ENCODE results near the gene SMAD6. TPM values are rescaled to one million over a fixed set of nuclear protein-coding genes. Genes with fewer than 3 reads are reported as not detected.

The SMAD6 gene
- total RNA-seq, 6 experiments from 2014 or later, result 10.2 to 18.1 (median 16.4) TPM

- TF ChIP-seq CTCF (IDR thresholded peaks at IDR 0.05), result no peak
- Mint-ChIP-seq H3K4me1 (ENCODE audit: low read depth) (peaks cover 74% of the 10 kb centered on the region), H3K4me3 (no peak overlapping the region), H3K27me3 (ENCODE audit: insufficient read depth) (peaks cover 4% of the 10 kb centered on the region), H3K36me3 (ENCODE audit: low read depth) (peaks cover 46% of the 10 kb centered on the region), H3K9me3 (no peaks in the 10 kb centered on the region), H3K27ac (peak overlapping the region; percentile 34)
- no peak for DNase-seq
Measured at GRCh38 chr15:66721501-66721937, 19.5 kb downstream of the SMAD6 start.

- Mint-ChIP-seq H3K4me1 (ENCODE audit: low read depth) (peaks cover 74% of the 10 kb centered on the region), H3K27me3 (ENCODE audit: insufficient read depth) (peaks cover 4% of the 10 kb centered on the region), H3K9me3 (no peaks in the 10 kb centered on the region), H3K36me3 (ENCODE audit: low read depth) (peaks cover 41% of the 10 kb centered on the region), H3K27ac (no peak overlapping the region), H3K4me3 (no peak overlapping the region)
- DNase-seq, result no peak
- TF ChIP-seq CTCF (IDR thresholded peaks at IDR 0.05), result no peak
Measured at GRCh38 chr15:66721954-66722353, 19.9 kb downstream of the SMAD6 start.

- Mint-ChIP-seq H3K9me3 (no peaks in the 10 kb centered on the region), H3K27me3 (ENCODE audit: insufficient read depth) (peaks cover 4% of the 10 kb centered on the region), H3K36me3 (ENCODE audit: low read depth) (peaks cover 40% of the 10 kb centered on the region), H3K4me1 (ENCODE audit: low read depth) (peaks cover 70% of the 10 kb centered on the region), H3K27ac (no peak overlapping the region), H3K4me3 (no peak overlapping the region)
- DNase-seq, result no peak
- TF ChIP-seq CTCF (IDR thresholded peaks at IDR 0.05), result no peak
Measured at GRCh38 chr15:66722757-66723540, 20.9 kb downstream of the SMAD6 start.

GRCh38 chr15:66723826-66724731 is 22.0 kb downstream of the SMAD6 start:
- peak overlapping the region; percentile 69 for H3K27ac Mint-ChIP-seq
- peak; percentile 46 for DNase-seq
- no peaks in the 10 kb centered on the region for H3K9me3 Mint-ChIP-seq
- peaks cover 68% of the 10 kb centered on the region for H3K4me1 Mint-ChIP-seq (ENCODE audit: low read depth)
- no peak for TF ChIP-seq CTCF (IDR thresholded peaks at IDR 0.05)
- H3K27me3 Mint-ChIP-seq (ENCODE audit: insufficient read depth), result peaks cover 4% of the 10 kb centered on the region
- peaks cover 39% of the 10 kb centered on the region for H3K36me3 Mint-ChIP-seq (ENCODE audit: low read depth)
- no peak overlapping the region for H3K4me3 Mint-ChIP-seq

- no peak for TF ChIP-seq CTCF (IDR thresholded peaks at IDR 0.05)
- Mint-ChIP-seq H3K36me3 (ENCODE audit: low read depth) (peaks cover 39% of the 10 kb centered on the region), H3K4me1 (ENCODE audit: low read depth) (peaks cover 68% of the 10 kb centered on the region), H3K9me3 (no peaks in the 10 kb centered on the region), H3K27ac (no peak overlapping the region; the same call in 1 of the 2 replicates), H3K27me3 (ENCODE audit: insufficient read depth) (peaks cover 4% of the 10 kb centered on the region), H3K4me3 (no peak overlapping the region)
- no peak for DNase-seq
Measured at GRCh38 chr15:66724732-66725463, 22.9 kb downstream of the SMAD6 start.
